PC-3 (cell line): Measurements from ENCODE around the gene TTYH2.

Source experiments
- CTCF ChIP-seq: fragments of 300-600 bp; sonication (generic); conservative IDR thresholded peaks from 2 replicates; pipeline ENCODE4 v1.5.1; 2017; ENCODE audit warnings: antibody characterized with exemption, low read depth, mild to moderate bottlenecking, low read length
- EZH2 ChIP-seq: fragments of 300-600 bp; sonication (generic); IDR thresholded peaks from one replicate; pipeline ENCODE4 v1.6.1; 2017; ENCODE audit warnings: antibody characterized with exemption, mild to moderate bottlenecking, low read length; ENCODE audit not compliant: unreplicated experiment

GRCh38 chr17:74217037-74217730 is 3.8 kb downstream of the TTYH2 start:
- TF ChIP-seq CTCF (no peak), EZH2 (no peak)
